NCI-H345 treated with DMSO at 0.1 percent for 48 hours (cell line): ENCODE data around the gene TMEM242.
"Not testable (repeated sequence)": the region's sequence is repeated elsewhere in the genome, so short reads cannot be mapped to it uniquely, and the experiment has no call there.

Experiments used
- DNase-seq: peaks from one replicate; lab custom pipeline; 2025; ENCODE audit not compliant: unreplicated experiment; lab: John Stamatoyannopoulos, UW

Gene TMEM242

GRCh38 chr6:157323255-157323965 lies at the start of gene TMEM242:
TMEM242 (minus strand) TSS chr6:157323519; CDS start chr6:157323499, 20 bp downstream.
- no peak for DNase-seq

DNA sequence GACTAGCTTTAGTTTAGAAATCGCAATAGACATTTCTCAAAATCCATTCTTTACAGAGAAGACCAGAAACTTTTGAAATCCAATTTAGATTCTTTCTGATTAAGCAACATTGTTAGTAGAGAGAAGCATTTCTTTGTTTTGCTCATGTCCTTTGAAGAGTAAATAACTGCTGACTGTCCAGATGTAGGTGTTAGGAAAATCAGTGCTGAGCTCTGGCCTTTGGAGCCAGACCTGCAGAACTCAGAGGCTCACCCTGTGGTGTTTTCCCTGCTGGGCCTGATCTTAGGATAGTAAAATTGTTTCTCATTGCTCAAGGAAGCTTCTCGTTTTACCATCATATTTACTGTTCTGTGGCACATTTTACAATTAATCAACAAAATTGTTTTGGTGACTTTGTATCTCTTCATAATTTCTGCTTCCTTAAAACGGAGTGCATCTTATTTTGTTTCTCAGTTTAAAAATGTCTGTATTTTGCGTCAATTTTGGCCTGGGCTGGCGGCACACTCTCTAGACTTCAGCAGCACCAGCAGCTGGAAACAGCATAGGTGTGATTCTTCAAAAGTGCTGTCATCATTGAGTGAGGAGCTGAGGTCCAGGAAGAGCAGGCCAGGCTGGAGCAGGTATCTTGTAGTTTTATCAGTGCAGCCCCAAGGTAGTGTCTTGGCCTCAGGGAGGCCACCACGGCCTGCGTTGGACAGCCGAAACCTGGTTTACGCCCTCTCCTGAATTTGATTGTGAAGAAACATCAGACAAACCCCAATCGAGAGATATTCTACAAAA lies 49.4 kb upstream of the TMEM242 start:
- no peak for DNase-seq

DNA sequence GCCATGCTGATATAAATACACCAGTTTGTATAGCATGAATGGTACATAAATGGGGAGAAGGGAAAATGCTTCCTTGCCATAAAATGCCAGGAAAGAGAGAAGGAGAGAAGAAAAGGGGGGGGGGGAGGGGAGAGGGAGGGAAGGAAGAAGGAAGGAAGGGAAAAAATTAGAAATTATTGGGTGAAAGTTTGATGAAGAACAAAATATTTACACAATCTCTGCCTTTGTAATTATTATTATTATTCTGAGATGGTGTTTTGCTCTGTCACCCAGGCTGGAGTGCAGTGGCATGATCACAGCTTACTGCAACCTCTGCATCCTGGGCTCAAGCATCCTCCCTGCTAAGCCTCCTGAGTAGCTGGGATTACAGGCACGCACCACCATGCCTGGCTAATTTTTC lies 47.4 kb upstream of the TMEM242 start:
- no peak for DNase-seq

- DNase-seq = no peak
Observed at GRCh38 chr6:157368359-157369049, 45.2 kb upstream of the TMEM242 start.

- no peak for DNase-seq
Observed at GRCh38 chr6:157366648-157367047, 43.3 kb upstream of the TMEM242 start.

DNA sequence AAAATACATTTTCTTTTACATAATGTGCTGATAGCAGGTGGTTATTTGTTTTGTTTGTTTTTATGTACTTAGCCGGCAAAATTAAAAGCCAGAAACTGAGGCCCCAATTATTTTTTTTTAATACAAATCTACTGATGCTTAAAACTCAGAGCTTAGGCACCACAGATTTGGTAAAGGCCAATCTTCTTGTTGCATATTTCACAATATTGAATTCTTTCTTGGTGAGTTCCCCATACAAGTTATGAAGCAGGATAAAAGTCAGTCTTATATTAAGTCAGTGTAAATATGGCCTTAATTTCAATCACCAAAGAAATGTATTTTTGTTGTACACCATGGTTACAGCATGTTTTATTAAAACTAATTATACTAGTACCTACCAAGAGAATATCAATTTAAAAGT lies 41.4 kb upstream of the TMEM242 start:
- no peak for DNase-seq

DNA sequence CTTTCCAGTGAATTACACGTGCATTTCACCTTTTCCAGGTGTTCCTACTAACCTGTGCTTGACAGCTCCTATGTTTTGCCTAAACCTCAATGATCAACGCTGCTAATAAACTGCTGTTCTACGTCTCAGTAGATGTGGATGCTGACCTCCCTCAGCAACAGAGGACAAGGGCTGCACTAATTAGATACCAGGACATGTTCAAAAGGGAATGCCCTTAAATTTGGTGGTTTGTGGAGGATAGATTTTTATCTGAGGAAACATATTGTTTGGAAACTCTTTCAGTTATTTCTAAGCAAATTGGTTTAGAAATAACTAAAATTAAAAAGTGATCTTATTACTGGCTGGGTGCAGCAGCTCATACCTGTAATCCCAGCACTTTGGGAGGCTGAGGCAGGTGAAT lies 38.6 kb upstream of the TMEM242 start:
- no peak for DNase-seq

DNA sequence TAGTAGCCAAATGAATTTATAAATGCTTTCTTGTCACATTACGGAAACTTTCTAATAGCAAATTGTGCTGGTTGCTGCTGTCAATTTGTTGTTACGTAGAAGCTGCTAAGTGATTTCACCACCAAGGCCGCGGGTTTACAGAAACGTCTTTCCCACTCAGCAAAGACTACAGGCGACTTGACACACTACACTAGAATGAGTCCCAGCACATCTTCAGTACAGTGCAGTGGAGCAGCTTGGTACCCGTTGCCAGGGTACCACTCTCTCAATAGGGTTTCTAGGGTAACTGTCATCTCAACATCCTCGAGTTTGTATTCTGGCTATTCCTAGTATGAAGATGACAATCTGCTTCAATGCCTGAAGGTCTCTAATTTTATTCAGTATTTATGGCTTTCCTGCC lies 35.0 kb upstream of the TMEM242 start:
- no peak for DNase-seq

GRCh38 chr6:157346373-157346772 lies 23.1 kb upstream of the TMEM242 start:
- no peak for DNase-seq

- no peak for DNase-seq
Observed at GRCh38 chr6:157343732-157344131, 20.4 kb upstream of the TMEM242 start.

GRCh38 chr6:157339432-157339831 lies 16.1 kb upstream of the TMEM242 start:
- DNase-seq = no peak

DNA sequence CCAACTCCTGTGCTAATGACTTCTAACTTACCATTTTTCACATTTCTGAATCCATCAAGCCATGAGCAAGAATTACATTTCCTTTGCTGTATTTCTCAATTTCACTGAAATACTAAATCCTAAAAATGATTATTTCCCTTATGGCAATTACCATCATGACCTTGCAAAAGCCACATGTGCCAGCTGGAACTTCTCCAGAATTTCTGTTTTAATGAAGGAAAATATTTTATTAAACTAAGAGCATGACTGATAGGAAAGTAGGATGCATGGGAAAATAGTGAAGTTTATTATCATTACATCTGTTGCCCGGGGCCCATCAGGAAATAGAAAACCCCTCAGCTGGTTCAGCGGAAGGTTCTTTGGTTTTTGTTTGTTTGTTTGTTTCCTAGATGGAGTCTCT lies 14.4 kb upstream of the TMEM242 start:
- no peak for DNase-seq

DNA sequence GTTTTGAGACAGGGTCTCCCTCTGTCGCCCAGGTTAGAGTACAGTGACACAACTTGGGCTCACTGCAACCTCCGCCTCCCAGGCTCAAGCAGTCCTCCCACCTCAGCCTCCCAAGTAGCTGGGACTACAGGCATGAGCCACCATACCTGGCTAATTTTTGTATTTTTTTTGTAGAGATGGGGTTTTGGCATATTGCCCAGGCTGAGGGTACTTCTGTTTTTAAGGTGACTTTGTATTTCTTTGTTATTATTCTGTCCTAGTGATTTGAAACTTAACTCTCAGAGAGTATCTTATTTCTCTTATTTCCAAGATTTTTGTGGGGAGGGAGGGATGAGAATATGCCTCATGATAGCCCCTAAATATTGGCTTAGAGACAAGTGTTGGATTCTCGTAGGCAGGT lies 14.0 kb upstream of the TMEM242 start:
- not testable (repeated sequence) for DNase-seq

- DNase-seq = no peak
Observed at GRCh38 chr6:157335829-157336228, 12.5 kb upstream of the TMEM242 start.

DNA sequence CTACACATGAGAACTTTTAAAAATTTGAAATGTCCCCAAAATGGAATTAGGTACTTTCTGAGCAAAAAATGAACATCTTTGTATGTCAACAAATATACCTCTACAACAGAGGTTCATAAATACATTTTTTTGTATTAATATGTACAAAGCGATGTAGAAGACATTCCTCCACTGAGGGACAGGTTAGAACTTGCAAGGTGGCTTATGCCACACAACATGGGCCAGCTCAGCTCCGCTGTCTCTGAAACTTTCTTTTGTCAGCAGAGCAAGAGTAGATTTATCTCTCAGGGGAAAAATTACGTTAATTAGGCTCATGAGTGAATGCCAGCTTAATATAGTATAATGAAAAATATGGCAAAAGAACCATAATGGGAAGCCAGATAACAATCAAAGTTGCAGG lies 10.6 kb upstream of the TMEM242 start:
- DNase-seq = no peak

- DNase-seq = no peak
Observed at GRCh38 chr6:157333537-157333936, 10.2 kb upstream of the TMEM242 start.

DNA sequence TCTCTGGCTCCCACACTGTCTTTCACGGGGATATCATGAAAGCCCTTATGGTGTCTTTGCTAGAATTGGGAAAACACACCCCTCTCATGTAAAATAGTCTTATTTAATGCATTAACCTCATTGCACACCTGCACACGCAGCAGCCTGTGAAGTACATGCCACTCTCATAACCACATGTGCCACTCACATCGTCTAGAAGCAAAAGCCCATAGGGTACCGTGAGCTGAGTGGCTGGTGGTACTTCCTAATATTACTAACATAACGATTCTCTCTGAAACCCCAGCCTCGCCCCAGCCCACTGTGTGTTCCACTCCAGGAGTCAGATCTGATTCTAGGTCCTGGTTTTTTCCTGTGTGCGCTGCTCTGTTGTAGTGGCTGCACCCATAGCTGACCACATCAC lies 9.5 kb upstream of the TMEM242 start:
- no peak for DNase-seq

- no peak for DNase-seq
Observed at GRCh38 chr6:157330831-157331230, 7.5 kb upstream of the TMEM242 start.

- DNase-seq = no peak
Observed at GRCh38 chr6:157329829-157330228, 6.5 kb upstream of the TMEM242 start.

DNA sequence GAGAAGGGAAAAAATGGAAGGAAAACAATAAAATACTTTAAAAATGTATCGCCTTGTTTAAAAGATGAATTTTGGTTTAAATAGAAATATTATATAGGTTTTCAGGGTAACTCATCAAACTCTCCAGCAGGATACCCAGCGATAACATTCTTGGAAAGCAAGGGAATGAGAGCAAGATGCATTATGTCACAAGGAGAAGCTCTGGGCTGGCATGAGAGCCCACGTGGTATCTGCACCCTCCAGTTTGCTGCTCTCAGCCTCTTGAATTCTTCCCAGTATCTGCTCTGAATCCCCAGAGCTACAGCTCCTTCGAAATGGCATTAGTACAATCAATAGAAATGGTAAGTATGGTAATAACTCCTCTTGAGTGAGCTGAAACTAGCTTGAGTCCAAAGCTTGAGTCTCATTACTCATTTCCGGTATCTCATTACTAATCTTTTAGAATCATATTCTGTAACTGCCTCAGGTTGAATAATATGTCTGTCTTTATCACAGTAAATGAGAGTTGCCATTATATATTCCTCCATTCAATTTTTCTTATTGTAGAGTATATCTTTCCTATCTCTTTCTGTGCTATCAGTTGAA lies 4.9 kb upstream of the TMEM242 start:
- DNase-seq = no peak

GRCh38 chr6:157326979-157327378 lies 3.7 kb upstream of the TMEM242 start:
- no peak for DNase-seq
